GM21367 (cell line): ENCODE results near the gene SLC45A1.
"Not testable (repeated sequence)": the region's sequence is repeated elsewhere in the genome, so short reads cannot be mapped to it uniquely, and the experiment has no call there.

Experiments used
- ATAC-seq: cut with Tn5 transposase; IDR thresholded peaks from one replicate; pipeline ENCODE4 v1.9.1; 2021; ENCODE audit not compliant: unreplicated experiment

Gene SLC45A1

GRCh38 chr1:8365661-8366362 is 47.9 kb downstream of the SLC45A1 start:
- no peak for ATAC-seq

- ATAC-seq: no peak
Measured at GRCh38 chr1:8367571-8368194, 49.8 kb downstream of the SLC45A1 start.

DNA sequence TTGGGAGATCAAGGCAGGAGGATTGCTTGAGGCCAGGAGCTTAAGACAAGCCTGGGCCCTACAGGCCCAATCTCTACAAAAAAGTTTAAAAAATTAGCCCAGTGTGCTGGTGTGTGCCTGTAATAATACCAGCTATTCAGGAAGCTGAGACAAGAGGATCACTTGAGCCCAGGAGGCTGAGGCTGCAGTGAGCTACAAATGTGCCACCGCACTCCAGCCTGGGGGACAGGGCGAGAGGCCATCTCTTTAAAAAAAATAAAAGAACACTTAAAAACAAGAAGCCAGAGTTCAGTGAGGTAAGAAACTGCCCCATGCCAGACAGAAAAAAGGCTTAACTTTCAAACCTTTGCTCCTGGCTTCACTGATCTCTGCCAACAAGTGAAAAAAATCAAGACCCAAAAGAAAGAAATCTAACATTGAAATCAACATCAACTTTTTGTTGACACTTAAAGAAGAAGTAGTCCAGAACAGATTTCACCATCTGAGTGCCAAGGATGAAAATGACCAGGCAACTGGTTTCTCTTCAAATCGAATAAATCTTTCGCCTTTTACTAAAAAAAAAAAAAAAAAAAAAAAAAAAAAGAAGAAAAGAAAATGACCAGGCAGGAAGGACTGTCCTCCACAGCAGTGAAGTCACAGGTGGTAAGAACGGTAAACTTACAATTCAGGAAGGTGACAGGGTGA is 51.2 kb downstream of the SLC45A1 start:
- no peak for ATAC-seq

- ATAC-seq: no peak
Measured at GRCh38 chr1:8370046-8370881, 52.4 kb downstream of the SLC45A1 start.

DNA sequence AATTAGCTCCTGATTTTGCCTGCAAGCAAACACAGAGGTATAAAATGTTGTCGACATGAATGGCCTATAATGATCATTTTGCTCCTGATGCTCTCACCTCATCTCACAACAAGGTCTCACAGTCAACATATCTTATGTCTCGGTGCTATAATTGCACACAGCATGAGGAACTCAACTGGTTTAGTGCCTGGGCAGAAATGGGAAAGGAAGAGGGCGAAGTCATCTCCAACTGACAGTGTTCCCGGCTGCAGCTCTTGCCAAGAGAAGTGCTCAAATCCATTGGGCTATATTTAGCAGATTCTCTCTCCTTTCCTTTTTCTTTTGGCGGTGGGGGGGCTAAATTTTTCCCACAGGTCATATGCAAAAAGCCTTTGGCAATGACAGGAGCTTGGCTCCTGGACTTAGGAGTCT is 53.0 kb downstream of the SLC45A1 start:
- ATAC-seq: no peak

- no peak for ATAC-seq
Measured at GRCh38 chr1:8371372-8371991, 53.6 kb downstream of the SLC45A1 start.

- ATAC-seq: no peak
Measured at GRCh38 chr1:8373125-8373524, 55.2 kb downstream of the SLC45A1 start.

- no peak for ATAC-seq
Measured at GRCh38 chr1:8373581-8374241, 55.8 kb downstream of the SLC45A1 start.

DNA sequence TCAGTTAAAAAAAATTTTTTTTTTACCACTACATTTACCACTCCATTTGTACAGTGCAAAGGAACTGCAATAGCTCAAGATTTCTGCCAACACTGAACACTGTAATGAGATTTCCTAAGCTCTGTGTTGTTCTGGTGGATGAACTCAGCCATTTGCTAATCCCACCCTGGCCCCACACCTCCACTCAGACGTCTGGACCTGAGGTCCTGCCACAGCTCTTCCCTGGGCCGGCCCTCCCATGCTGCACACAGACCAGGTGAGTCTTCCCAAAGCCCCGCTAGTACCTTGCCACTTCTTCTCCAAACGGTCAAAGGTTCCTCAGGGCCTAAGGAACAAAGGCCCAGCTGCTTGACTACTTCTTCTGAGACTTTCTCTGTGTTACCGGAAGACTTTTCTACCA is 56.4 kb downstream of the SLC45A1 start:
- no peak for ATAC-seq

DNA sequence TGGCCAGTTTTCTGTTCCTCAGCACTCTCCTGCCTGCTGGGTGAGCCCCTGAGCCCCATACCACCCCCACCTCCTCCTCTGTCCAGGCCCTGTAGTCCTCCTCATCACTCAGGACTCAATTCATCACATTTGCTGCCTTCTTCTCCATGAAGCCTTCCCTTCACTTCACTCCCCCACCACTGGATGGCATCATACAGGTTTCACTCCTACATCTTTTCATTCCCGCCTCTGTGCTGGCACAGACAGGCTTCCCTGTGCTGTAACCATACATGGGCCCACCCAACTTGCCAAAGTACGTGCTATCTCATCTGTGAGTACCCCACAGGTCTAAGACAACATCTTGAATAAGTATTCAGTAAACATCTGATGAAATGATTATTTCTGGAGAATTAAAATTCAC is 56.9 kb downstream of the SLC45A1 start:
- no peak for ATAC-seq

DNA sequence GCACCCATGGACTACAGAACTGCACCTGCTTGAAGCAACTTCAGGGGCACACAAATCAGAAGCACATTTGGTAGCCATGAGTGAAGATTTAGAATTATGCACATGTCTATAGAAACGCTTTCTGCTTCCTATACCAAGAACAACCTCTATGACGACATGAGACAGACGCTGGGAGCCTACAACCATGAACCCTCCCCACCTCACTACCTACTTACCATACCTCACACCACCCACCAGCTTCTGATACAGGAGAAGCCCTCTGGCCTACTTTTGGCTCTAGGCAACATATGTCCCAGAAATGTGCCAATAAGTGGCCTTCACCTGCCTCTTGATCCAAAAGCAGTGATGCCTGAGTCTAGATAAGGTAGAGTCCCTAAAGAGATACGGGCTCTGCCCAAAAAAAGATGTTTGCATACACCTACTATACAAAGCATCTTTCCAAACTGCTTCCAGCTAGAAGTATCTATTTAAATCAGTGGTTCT is 58.5 kb downstream of the SLC45A1 start:
- no peak for ATAC-seq

DNA sequence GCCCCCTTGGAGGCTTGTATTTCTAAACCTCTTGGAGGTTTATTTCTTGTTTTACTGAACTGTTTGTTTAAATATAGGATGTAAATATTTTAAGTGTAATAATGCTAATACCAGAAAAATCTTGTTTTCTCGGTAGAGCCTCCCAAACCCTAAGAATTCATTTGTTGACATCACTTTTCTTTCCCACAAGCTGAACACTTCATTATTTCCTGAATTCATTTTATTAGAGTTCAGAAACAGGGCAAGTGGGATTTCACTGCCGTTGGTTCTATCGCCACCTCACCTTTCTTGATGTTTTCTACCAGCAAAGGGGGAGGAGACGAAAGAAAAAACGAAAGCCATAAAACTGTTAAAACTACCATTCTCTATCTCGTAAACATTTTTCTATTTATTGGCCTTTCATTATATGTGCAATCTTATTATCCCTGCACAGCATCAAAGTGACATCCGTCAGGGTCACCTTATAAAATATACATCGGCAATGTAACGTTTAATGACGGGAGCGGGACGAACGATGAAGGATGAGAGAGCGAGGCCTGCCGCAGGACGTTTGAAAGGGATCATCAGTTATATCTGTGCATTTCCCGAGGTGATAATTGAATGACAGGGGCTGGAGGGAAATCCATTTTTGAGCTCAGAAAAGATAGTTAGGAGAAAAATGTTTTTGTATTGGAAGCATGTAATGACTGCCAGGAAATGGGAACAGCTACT is 59.5 kb downstream of the SLC45A1 start:
- no peak for ATAC-seq

DNA sequence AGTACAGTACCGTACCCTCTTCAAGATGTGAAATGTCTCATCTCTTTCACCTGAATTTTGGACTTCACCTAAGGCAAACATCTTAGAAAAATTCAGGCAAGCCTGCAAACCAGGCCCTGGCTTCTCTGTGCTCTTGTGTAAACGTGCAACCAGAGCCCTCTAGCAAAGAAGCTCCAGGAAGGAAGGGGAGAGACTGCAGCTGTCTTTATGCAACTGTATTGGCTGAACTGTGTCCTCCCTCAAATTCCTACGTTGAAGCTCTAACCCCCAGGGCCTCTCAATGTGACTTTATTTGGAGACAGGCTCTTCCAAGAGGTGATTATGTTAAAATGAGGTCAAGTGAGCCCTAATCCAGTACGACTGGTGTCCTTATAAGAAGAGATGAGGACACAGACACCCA is 60.3 kb downstream of the SLC45A1 start:
- ATAC-seq: no peak

DNA sequence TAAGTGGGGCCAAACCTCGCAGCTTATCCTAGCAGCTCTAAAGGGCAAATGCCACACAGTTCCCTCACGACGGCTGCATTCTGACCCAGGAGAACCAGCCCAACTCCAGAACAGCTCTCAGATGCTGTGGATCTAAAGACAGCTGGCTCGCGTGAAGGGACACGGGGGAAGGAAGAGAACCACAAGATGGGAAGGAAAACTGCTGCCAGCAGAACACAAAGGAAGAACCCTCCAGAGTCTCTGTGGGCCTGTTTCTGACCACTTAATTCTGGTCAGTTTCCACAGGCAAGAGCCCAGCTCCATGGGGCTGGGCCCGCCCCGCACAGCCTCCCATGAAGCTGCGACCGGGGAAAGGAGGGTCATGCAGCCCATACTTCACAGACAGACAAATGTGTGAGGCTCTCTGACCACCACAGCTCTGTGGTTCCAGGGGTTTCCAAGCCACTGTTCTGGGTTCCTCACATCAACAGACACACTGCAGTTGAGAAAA is 61.1 kb downstream of the SLC45A1 start:
- no peak for ATAC-seq

- ATAC-seq: no peak
Measured at GRCh38 chr1:8379513-8380186, 61.7 kb downstream of the SLC45A1 start.

DNA sequence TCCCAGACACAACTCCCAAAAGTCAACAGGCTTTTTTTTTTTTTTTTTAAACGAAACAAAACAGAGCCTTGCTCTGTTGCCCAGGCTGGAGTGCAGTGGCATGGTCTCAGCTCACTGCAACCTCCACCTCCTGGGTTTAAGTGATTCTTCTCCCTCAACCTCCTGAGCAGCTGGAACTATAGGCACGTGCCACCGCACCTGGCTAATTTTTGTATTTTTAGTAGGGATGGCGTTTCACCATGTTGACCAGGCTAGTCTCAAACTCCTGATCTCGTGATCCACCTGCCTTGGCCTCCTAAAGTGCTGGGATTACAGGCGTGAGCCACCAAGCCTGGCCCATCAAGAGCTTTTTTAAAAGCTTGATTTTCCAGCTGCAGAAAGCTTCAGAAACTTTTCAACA is 62.4 kb downstream of the SLC45A1 start:
- not testable (repeated sequence) for ATAC-seq

- no peak for ATAC-seq
Measured at GRCh38 chr1:8381618-8382017, 63.7 kb downstream of the SLC45A1 start.

- no peak for ATAC-seq
Measured at GRCh38 chr1:8382051-8382505, 64.2 kb downstream of the SLC45A1 start.
